Measurements from ENCODE around the gene MYRIP. TPM values are rescaled to one million over a fixed set of nuclear protein-coding genes. Genes with fewer than 3 reads are reported as not detected.

MYRIP gene
- total and polyA plus RNA-seq, 2 of the 4 experiments (the other 2 are of a cell fraction) = not detected

DNA sequence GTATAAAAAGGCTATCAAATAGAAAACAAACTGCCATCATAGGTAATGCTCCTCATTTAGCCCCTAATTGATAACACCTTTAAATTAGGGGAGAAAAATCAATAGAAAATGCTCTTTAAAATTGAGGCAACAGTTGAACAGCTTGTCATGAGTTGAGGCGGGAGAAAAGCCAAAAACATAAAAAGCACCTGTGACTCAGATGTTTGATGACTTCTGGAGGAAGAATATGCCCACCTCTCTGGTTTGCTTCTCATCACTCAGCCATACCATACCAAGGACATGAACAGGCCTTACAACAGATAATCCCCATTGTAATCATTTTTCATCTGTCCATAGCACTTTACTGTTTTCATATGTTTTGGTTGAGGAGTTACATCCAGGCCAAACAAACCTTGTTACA is 246.0 kb downstream of the MYRIP start:
- H2AK5ac ChIP-seq (ENCODE audit: low read depth, low read length) = no peak overlapping the region
- no peak overlapping the region for H4K91ac ChIP-seq (ENCODE audit: insufficient read depth, low read depth, low read length)
- no peak for ATAC-seq (ENCODE audit: low read depth)
- H4K20me1 ChIP-seq (ENCODE audit: insufficient read depth, low read length) = no peaks in the 10 kb centered on the region
- BruUV-seq (replicated peaks) = no TSS peak
- no peak overlapping the region for H3K9ac ChIP-seq (ENCODE audit: low read depth, low read length)
- H3K27ac ChIP-seq (ENCODE audit: insufficient read depth, low read length) = no peak overlapping the region
- TF ChIP-seq MXI1 (IDR thresholded peaks at IDR 0.05; ENCODE audit: borderline replicate concordance, low read depth, low read length) = no peak
- no peak for TF ChIP-seq MAZ (IDR thresholded peaks at IDR 0.05; ENCODE audit: borderline replicate concordance, low read depth, low read length)
- no peak for TF ChIP-seq MAFK (IDR thresholded peaks at IDR 0.05; ENCODE audit: low read depth, low read length)
- TF ChIP-seq, protein P1, sequence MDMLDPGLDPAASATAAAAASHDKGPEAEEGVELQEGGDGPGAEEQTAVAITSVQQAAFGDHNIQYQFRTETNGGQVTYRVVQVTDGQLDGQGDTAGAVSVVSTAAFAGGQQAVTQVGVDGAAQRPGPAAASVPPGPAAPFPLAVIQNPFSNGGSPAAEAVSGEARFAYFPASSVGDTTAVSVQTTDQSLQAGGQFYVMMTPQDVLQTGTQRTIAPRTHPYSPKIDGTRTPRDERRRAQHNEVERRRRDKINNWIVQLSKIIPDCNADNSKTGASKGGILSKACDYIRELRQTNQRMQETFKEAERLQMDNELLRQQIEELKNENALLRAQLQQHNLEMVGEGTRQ (IDR thresholded peaks at IDR 0.05; ENCODE audit: low read depth, low read length) = no peak
- no peak for TF ChIP-seq SMC3 (IDR thresholded peaks at IDR 0.05; ENCODE audit: low read depth, low read length)
- TF ChIP-seq, protein P2, sequence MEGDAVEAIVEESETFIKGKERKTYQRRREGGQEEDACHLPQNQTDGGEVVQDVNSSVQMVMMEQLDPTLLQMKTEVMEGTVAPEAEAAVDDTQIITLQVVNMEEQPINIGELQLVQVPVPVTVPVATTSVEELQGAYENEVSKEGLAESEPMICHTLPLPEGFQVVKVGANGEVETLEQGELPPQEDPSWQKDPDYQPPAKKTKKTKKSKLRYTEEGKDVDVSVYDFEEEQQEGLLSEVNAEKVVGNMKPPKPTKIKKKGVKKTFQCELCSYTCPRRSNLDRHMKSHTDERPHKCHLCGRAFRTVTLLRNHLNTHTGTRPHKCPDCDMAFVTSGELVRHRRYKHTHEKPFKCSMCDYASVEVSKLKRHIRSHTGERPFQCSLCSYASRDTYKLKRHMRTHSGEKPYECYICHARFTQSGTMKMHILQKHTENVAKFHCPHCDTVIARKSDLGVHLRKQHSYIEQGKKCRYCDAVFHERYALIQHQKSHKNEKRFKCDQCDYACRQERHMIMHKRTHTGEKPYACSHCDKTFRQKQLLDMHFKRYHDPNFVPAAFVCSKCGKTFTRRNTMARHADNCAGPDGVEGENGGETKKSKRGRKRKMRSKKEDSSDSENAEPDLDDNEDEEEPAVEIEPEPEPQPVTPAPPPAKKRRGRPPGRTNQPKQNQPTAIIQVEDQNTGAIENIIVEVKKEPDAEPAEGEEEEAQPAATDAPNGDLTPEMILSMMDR (conservative IDR thresholded peaks at IDR 0.05; ENCODE audit: low read depth, low read length) = no peak
- TF ChIP-seq ELK1 (IDR thresholded peaks at IDR 0.05; ENCODE audit: borderline replicate concordance, low read depth, low read length) = no peak
- TF ChIP-seq FOS (IDR thresholded peaks at IDR 0.05; ENCODE audit: low read depth, low read length) = no peak
- TF ChIP-seq RAD21 (IDR thresholded peaks at IDR 0.05; ENCODE audit: low read length) = no peak
- no peak for TF ChIP-seq POLR2A (IDR thresholded peaks at IDR 0.05; ENCODE audit: low read depth, low read length)
- no peak for TF ChIP-seq NFE2L2 (IDR thresholded peaks at IDR 0.05; ENCODE audit: low read depth, low read length)
- TF ChIP-seq CHD1 (IDR thresholded peaks at IDR 0.05; ENCODE audit: low read depth, low read length) = no peak
- no peak for TF ChIP-seq RFX5 (IDR thresholded peaks at IDR 0.05; ENCODE audit: low read depth, low read length)
- TF ChIP-seq CEBPB (IDR thresholded peaks at IDR 0.05; ENCODE audit: low read depth, low read length) = no peak
- H3K9me3 ChIP-seq (ENCODE audit: control insufficient read depth, insufficient read depth, low read length) = peaks cover 6% of the 10 kb centered on the region; the same call in 1 of the 2 replicates
- no peak overlapping the region for H4K8ac ChIP-seq (ENCODE audit: low read depth in 2 of 2, low read length in 2 of 2)
- H2BK120ac ChIP-seq (ENCODE audit: low read depth, low read length) = no peak overlapping the region
- H3K4me2 ChIP-seq (ENCODE audit: low read depth, low read length) = no peak overlapping the region
- H3K4ac ChIP-seq (ENCODE audit: low read depth, low read length) = no peak overlapping the region
- H3K4me3 ChIP-seq (ENCODE audit: insufficient read depth, low read depth, low read length) = no peak overlapping the region
- H4K5ac ChIP-seq (ENCODE audit: low read depth, low read length) = no peak overlapping the region
- H3K4me1 ChIP-seq (ENCODE audit: control insufficient read depth, insufficient read depth, low read length) = no peaks in the 10 kb centered on the region
- no peaks in the 10 kb centered on the region for H3K36me3 ChIP-seq (ENCODE audit: control insufficient read depth, insufficient read depth, low read length)
- H3K18ac ChIP-seq (ENCODE audit: low read depth, low read length) = no peak overlapping the region
- no peak overlapping the region for H3K23ac ChIP-seq (ENCODE audit: low read depth, low read length)
- no peak for DNase-seq
- no peaks in the 10 kb centered on the region for H3K79me1 ChIP-seq (ENCODE audit: low read depth in 1 of 2, low read length in 2 of 2)
- H3K9me1 ChIP-seq (ENCODE audit: insufficient read depth, low read length) = no peaks in the 10 kb centered on the region
- dilution Hi-C loops (cut with HindIII; ENCODE audit: low sequenced_read_pairs, unreplicated experiment) (no loop called here), intact Hi-C loops (cut with micrococcal nuclease) (no loop called here), in situ Hi-C loops (cut with MboI; ENCODE audit: low sequenced_read_pairs) (no loop called here)
- WGBS, 2 experiments (ENCODE audit: extremely low coverage in 2 of 2, insufficient read length in 1 of 2) = no CpG with 5 or more reads among the region's 1 CpG
- no peak overlapping the region for H3K56ac ChIP-seq (ENCODE audit: extremely low read depth, insufficient read depth, low read length)
- no peak overlapping the region for H3K14ac ChIP-seq (replicated peaks; ENCODE audit: low read depth, low read length)
- ChIA-PET POLR2A (ENCODE audit: unreplicated experiment) (no interaction called here), CTCF (interaction anchor here (0.6 kb wide), 1 partner anchor 96 kb away, joined by 3 read pairs; no protein-coding TSS in a partner anchor)
- no peaks in the 10 kb centered on the region for H3K27me3 ChIP-seq (ENCODE audit: control insufficient read depth, insufficient read depth, low read length)
- H2BK15ac ChIP-seq (ENCODE audit: low read depth, low read length) = no peak overlapping the region
- H2BK20ac ChIP-seq (ENCODE audit: low read depth, low read length) = no peak overlapping the region
- H2AFZ ChIP-seq (replicated peaks; ENCODE audit: low read length, poor library complexity) = no peak overlapping the region
- H2BK5ac ChIP-seq (ENCODE audit: low read depth, low read length, poor library complexity, severe bottlenecking) = no peak overlapping the region
- H2AK9ac ChIP-seq (replicated peaks; ENCODE audit: low read depth, low read length, poor library complexity) = no peak overlapping the region
